CD8-positive, alpha-beta memory T cell (primary cell): ENCODE results near the gene UROC1. TPM values are rescaled to one million over a fixed set of nuclear protein-coding genes. Genes with fewer than 3 reads are reported as not detected.

Source experiments
- CTCF ChIA-PET: fragments of 350-600 bp; sonication (Branson Sonifier 250); formaldehyde crosslinking; loops from one replicate; lab custom pipeline; 2021; ENCODE audit warnings: antibody characterized with exemption; lab: Charles Lee
- POLR2A ChIA-PET: fragments of 350-600 bp; sonication (Branson Sonifier 250); formaldehyde crosslinking; loops from one replicate; lab custom pipeline; 2021; ENCODE audit warnings: antibody characterized with exemption; lab: Charles Lee
- DNase-seq, 5 donors: peaks; one replicate each; pipeline versions ENCODE4 v3.0.0 to v3.0.0-alpha.2; 2020 to 2022; ENCODE audit warnings: mixed read lengths in 1 of 5
- H3K27ac ChIP-seq: one replicate; pipeline ENCODE4 v1.7.0; 2013; ENCODE audit warnings: low read depth, mild to moderate bottlenecking, low read length, moderate library complexity
- H3K27me3 ChIP-seq: 2 replicates; pipeline ENCODE4 v1.7.0; 2013; ENCODE audit warnings: low read length, mild to moderate bottlenecking; ENCODE audit not compliant: insufficient read depth, poor library complexity, severe bottlenecking
- H3K36me3 ChIP-seq: 2 replicates; pipeline ENCODE4 v1.7.0; 2013; ENCODE audit warnings: mild to moderate bottlenecking, low read length, moderate library complexity; ENCODE audit not compliant: insufficient read depth
- H3K4me1 ChIP-seq: 2 replicates; pipeline ENCODE4 v1.7.0; 2013; ENCODE audit warnings: mild to moderate bottlenecking, low read length, moderate library complexity; ENCODE audit not compliant: insufficient read depth
- H3K4me3 ChIP-seq: 2 replicates; pipeline ENCODE4 v1.7.0; 2013; ENCODE audit warnings: mild to moderate bottlenecking, low read length
- H3K9me3 ChIP-seq: 2 replicates; pipeline ENCODE4 v1.7.0; 2013; ENCODE audit warnings: mild to moderate bottlenecking, low read length
- H3K27ac Mint-ChIP-seq, 8 donors: one replicate each; pipeline ENCODE4 v1.8.0; 2020 to 2021; ENCODE audit warnings: mixed read lengths in 8 of 8, mild to moderate bottlenecking in 6 of 8, inconsistent platforms in 3 of 8, moderate library complexity in 3 of 8
- H3K27me3 Mint-ChIP-seq, 2 donors: one replicate each; pipeline ENCODE4 v1.8.0; 2020 to 2021; ENCODE audit warnings: mixed read lengths in 2 of 2, mild to moderate bottlenecking in 1 of 2, moderate library complexity in 1 of 2
- H3K36me3 Mint-ChIP-seq, 3 donors: one replicate each; pipeline ENCODE4 v1.8.0; 2020 to 2021; ENCODE audit warnings: mixed read lengths in 3 of 3, inconsistent platforms in 1 of 3, mild to moderate bottlenecking in 1 of 3
- H3K4me1 Mint-ChIP-seq, 3 donors: one replicate each; pipeline ENCODE4 v1.8.0; 2020 to 2021; ENCODE audit warnings: mixed read lengths in 3 of 3, inconsistent platforms in 1 of 3, mild to moderate bottlenecking in 1 of 3
- H3K4me3 Mint-ChIP-seq, 7 donors: one replicate each; pipeline ENCODE4 v1.8.0; 2020 to 2021; ENCODE audit warnings: mixed read lengths in 7 of 7, mild to moderate bottlenecking in 6 of 7, moderate library complexity in 4 of 7, inconsistent platforms in 2 of 7
- H3K9me3 Mint-ChIP-seq, 5 donors: one replicate each; pipeline ENCODE4 v1.8.0; 2020 to 2022; ENCODE audit warnings: mixed read lengths in 5 of 5, mild to moderate bottlenecking in 3 of 5, moderate library complexity in 2 of 5, inconsistent platforms in 1 of 5
- polyA plus RNA-seq: library from polyadenylated mRNA; unstranded; fragments of 300-500 nt; fragmentation: Illumina TruSeq; gene quantifications from one replicate; pipeline ENCODE4 v1.2.3, GENCODE V29; 2021
- total RNA-seq, 2 experiments: library from RNA; stranded (reverse); gene quantifications; one replicate each; pipeline ENCODE4 v1.2.3, GENCODE V29; 2021

UROC1 gene
- total and polyA plus RNA-seq, 3 experiments from 2014 or later: not detected

- Mint-ChIP-seq H3K27me3 (peaks cover 0 to 2% of the 10 kb centered on the region in 2 donors), H3K36me3 (no peaks in the 10 kb centered on the region), H3K4me3 (no peak overlapping the region), H3K9me3 (no peaks in the 10 kb centered on the region), H3K27ac (no peak overlapping the region), H3K4me1 (peaks cover 9 to 11% (median 11%) of the 10 kb centered on the region in 3 donors)
- no peak for DNase-seq
- no peaks in the 10 kb centered on the region for H3K36me3 ChIP-seq
- H3K9me3 ChIP-seq: no peaks in the 10 kb centered on the region
- ChIA-PET CTCF (no interaction called here), POLR2A (no interaction called here)
- H3K4me1 ChIP-seq: peaks cover 9% of the 10 kb centered on the region
- H3K27me3 ChIP-seq: no peaks in the 10 kb centered on the region
- no peak overlapping the region for H3K4me3 ChIP-seq
- no peak overlapping the region for H3K27ac ChIP-seq
These were observed 32.2 kb downstream of the UROC1 start for GRCh38 chr3:126485176-126485897.

GRCh38 chr3:126484662-126485061, 32.9 kb downstream of the UROC1 start:
- Mint-ChIP-seq H3K27me3 (peaks cover 0 to 2% of the 10 kb centered on the region in 2 donors), H3K9me3 (no peaks in the 10 kb centered on the region), H3K4me3 (no peak overlapping the region), H3K36me3 (no peaks in the 10 kb centered on the region), H3K4me1 (peaks cover 9 to 11% (median 11%) of the 10 kb centered on the region in 3 donors), H3K27ac (peak overlapping the region in 1 of 8 donors; percentile 7)
- Histone ChIP-seq H3K36me3 (no peaks in the 10 kb centered on the region), H3K9me3 (no peaks in the 10 kb centered on the region), H3K27ac (no peak overlapping the region), H3K4me3 (no peak overlapping the region), H3K27me3 (no peaks in the 10 kb centered on the region), H3K4me1 (peaks cover 9% of the 10 kb centered on the region)
- CTCF ChIA-PET: no interaction called here
- POLR2A ChIA-PET: no interaction called here
- no peak for DNase-seq

- no peak overlapping the region for H3K4me3 ChIP-seq
- DNase-seq: no peak
- POLR2A ChIA-PET: no interaction called here
- H3K9me3 Mint-ChIP-seq: no peaks in the 10 kb centered on the region
- no peak overlapping the region for H3K27ac ChIP-seq
- peaks cover 9 to 11% (median 11%) of the 10 kb centered on the region in 3 donors for H3K4me1 Mint-ChIP-seq
- H3K36me3 Mint-ChIP-seq: no peaks in the 10 kb centered on the region
- H3K27me3 ChIP-seq: no peaks in the 10 kb centered on the region
- CTCF ChIA-PET: no interaction called here
- peak overlapping the region in 1 of 7 donors; percentile 34 for H3K4me3 Mint-ChIP-seq
- H3K27ac Mint-ChIP-seq: no peak overlapping the region
- H3K27me3 Mint-ChIP-seq: peaks cover 0 to 2% of the 10 kb centered on the region in 2 donors
- no peaks in the 10 kb centered on the region for H3K36me3 ChIP-seq
- H3K4me1 ChIP-seq: peaks cover 9% of the 10 kb centered on the region
- H3K9me3 ChIP-seq: no peaks in the 10 kb centered on the region
These were observed 33.4 kb downstream of the UROC1 start for GRCh38 chr3:126484148-126484547.

- Mint-ChIP-seq H3K27me3 (peaks cover 0 to 2% of the 10 kb centered on the region in 2 donors), H3K27ac (no peak overlapping the region), H3K4me3 (no peak overlapping the region), H3K9me3 (no peaks in the 10 kb centered on the region), H3K36me3 (no peaks in the 10 kb centered on the region), H3K4me1 (peaks cover 9 to 11% (median 11%) of the 10 kb centered on the region in 3 donors)
- H3K4me3 ChIP-seq: no peak overlapping the region
- peaks cover 9% of the 10 kb centered on the region for H3K4me1 ChIP-seq
- H3K36me3 ChIP-seq: no peaks in the 10 kb centered on the region
- POLR2A ChIA-PET: no interaction called here
- CTCF ChIA-PET: no interaction called here
- no peaks in the 10 kb centered on the region for H3K27me3 ChIP-seq
- H3K27ac ChIP-seq: no peak overlapping the region
- no peak for DNase-seq
- H3K9me3 ChIP-seq: no peaks in the 10 kb centered on the region
These were observed 34.2 kb downstream of the UROC1 start for GRCh38 chr3:126483321-126483761.

- H3K36me3 Mint-ChIP-seq: no peaks in the 10 kb centered on the region
- H3K27me3 Mint-ChIP-seq: peaks cover 0 to 2% of the 10 kb centered on the region in 2 donors
- CTCF ChIA-PET: no interaction called here
- H3K4me1 Mint-ChIP-seq: peaks cover 9 to 11% (median 11%) of the 10 kb centered on the region in 3 donors
- peak overlapping the region in 1 of 8 donors; percentile 92 for H3K27ac Mint-ChIP-seq
- H3K9me3 ChIP-seq: no peaks in the 10 kb centered on the region
- POLR2A ChIA-PET: no interaction called here
- DNase-seq: no peak
- no peak overlapping the region for H3K4me3 Mint-ChIP-seq
- no peak overlapping the region for H3K4me3 ChIP-seq
- no peaks in the 10 kb centered on the region for H3K27me3 ChIP-seq
- H3K36me3 ChIP-seq: no peaks in the 10 kb centered on the region
- peaks cover 9% of the 10 kb centered on the region for H3K4me1 ChIP-seq
- no peak overlapping the region for H3K27ac ChIP-seq
- H3K9me3 Mint-ChIP-seq: no peaks in the 10 kb centered on the region
These were observed 34.9 kb downstream of the UROC1 start for GRCh38 chr3:126482503-126483255.

GRCh38 chr3:126481808-126482502, 35.6 kb downstream of the UROC1 start:
- Mint-ChIP-seq H3K4me1 (peaks cover 8 to 12% (median 10%) of the 10 kb centered on the region in 3 donors), H3K27ac (no peak overlapping the region), H3K27me3 (peaks cover 0 to 2% of the 10 kb centered on the region in 2 donors), H3K4me3 (no peak overlapping the region), H3K36me3 (no peaks in the 10 kb centered on the region), H3K9me3 (no peaks in the 10 kb centered on the region)
- ChIA-PET CTCF (no interaction called here), POLR2A (no interaction called here)
- Histone ChIP-seq H3K4me3 (no peak overlapping the region), H3K27me3 (no peaks in the 10 kb centered on the region), H3K4me1 (peaks cover 3% of the 10 kb centered on the region), H3K36me3 (no peaks in the 10 kb centered on the region), H3K27ac (no peak overlapping the region), H3K9me3 (no peaks in the 10 kb centered on the region)
- DNase-seq: no peak

- no peak for DNase-seq
- no peaks in the 10 kb centered on the region for H3K9me3 Mint-ChIP-seq
- H3K9me3 ChIP-seq: no peaks in the 10 kb centered on the region
- peak overlapping the region in 1 of 7 donors; percentile 2 for H3K4me3 Mint-ChIP-seq
- H3K4me1 ChIP-seq: peaks cover 5% of the 10 kb centered on the region
- ChIA-PET POLR2A (no interaction called here), CTCF (no interaction called here)
- H3K36me3 ChIP-seq: no peaks in the 10 kb centered on the region
- H3K27me3 ChIP-seq: no peaks in the 10 kb centered on the region
- H3K4me3 ChIP-seq: no peak overlapping the region
- peak overlapping the region in 2 of 8 donors; percentile 59 to 88 for H3K27ac Mint-ChIP-seq
- peaks cover 0 to 2% of the 10 kb centered on the region in 2 donors for H3K27me3 Mint-ChIP-seq
- peaks cover 6 to 10% (median 9%) of the 10 kb centered on the region in 3 donors for H3K4me1 Mint-ChIP-seq
- no peak overlapping the region for H3K27ac ChIP-seq
- no peaks in the 10 kb centered on the region for H3K36me3 Mint-ChIP-seq
These were observed 36.7 kb downstream of the UROC1 start for GRCh38 chr3:126480861-126481260.
